Measurements from ENCODE around the gene RP2.

RP2 gene

DNA sequence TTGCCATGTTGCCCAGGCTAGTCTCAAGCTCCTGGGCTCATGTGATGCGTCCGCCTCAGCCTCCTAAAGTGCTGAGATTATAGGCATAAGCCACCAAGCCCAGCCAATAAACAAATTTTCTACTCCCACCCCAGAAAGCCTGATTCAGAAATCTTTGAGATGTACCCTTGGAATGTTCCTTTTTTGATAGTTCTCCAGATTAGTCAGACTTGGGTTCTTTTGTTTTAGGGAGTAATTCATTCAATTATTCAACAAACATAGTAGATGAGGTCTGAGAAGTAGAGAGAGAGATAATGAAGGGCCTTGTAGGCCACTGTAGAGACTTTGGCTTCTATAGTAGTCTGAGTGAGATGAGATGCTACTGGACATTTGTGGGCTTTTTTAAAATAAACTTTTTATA is 27.8 kb downstream of the RP2 start:
- DNase-seq (ENCODE audit: low read depth), result no peak
- TF ChIP-seq, protein P1, sequence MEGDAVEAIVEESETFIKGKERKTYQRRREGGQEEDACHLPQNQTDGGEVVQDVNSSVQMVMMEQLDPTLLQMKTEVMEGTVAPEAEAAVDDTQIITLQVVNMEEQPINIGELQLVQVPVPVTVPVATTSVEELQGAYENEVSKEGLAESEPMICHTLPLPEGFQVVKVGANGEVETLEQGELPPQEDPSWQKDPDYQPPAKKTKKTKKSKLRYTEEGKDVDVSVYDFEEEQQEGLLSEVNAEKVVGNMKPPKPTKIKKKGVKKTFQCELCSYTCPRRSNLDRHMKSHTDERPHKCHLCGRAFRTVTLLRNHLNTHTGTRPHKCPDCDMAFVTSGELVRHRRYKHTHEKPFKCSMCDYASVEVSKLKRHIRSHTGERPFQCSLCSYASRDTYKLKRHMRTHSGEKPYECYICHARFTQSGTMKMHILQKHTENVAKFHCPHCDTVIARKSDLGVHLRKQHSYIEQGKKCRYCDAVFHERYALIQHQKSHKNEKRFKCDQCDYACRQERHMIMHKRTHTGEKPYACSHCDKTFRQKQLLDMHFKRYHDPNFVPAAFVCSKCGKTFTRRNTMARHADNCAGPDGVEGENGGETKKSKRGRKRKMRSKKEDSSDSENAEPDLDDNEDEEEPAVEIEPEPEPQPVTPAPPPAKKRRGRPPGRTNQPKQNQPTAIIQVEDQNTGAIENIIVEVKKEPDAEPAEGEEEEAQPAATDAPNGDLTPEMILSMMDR (IDR thresholded peaks at IDR 0.05; ENCODE audit: control insufficient read depth, extremely low read depth, insufficient read depth), result no peak
- no peak overlapping the region for H3K4me3 ChIP-seq (ENCODE audit: low read depth, low read length)

DNA sequence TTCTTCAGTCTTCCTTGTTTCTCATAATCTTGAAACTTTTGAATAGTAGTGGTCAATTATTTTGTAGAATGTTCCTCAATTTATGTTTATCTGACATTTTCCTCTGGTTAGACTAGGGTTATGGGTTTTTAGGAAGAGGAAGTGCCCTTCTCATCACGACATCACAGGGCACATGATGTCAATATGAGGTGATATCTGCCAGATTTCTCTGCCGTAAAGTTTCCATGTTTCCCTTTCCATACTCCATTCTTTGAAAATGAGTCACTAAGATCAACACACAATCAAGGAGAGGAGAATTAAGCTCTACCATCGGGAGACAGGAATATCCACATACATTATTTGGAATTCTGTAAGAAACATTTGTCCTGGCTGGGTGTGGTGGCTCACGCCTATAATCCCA is 28.4 kb downstream of the RP2 start:
- H3K4me3 ChIP-seq (ENCODE audit: low read depth, low read length), result no peak overlapping the region
- no peak for DNase-seq (ENCODE audit: low read depth)
- TF ChIP-seq, protein P1 (IDR thresholded peaks at IDR 0.05; ENCODE audit: control insufficient read depth, extremely low read depth, insufficient read depth), result no peak

DNA sequence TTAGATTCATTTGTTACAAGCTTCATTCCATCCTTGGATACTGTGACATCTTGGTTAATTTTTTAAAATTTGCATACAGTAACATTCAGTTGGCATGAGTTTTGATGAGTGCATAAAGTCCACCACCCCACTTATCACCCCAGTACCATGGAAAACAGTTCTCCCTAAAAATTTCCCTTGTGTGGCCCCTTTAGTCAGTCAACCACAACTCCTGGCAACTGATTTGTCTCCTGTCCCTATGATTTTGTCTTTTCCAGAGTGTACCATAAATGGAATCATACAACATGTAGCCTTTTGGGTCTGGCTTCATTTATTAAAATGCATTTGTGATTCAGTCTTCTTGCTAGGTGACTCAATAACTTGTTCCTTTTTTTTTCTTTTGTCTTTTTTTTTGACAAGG is 29.9 kb downstream of the RP2 start:
- no peak overlapping the region for H3K4me3 ChIP-seq (ENCODE audit: low read depth, low read length)
- DNase-seq (ENCODE audit: low read depth), result no peak
- TF ChIP-seq, protein P1 (IDR thresholded peaks at IDR 0.05; ENCODE audit: control insufficient read depth, extremely low read depth, insufficient read depth), result no peak

DNA sequence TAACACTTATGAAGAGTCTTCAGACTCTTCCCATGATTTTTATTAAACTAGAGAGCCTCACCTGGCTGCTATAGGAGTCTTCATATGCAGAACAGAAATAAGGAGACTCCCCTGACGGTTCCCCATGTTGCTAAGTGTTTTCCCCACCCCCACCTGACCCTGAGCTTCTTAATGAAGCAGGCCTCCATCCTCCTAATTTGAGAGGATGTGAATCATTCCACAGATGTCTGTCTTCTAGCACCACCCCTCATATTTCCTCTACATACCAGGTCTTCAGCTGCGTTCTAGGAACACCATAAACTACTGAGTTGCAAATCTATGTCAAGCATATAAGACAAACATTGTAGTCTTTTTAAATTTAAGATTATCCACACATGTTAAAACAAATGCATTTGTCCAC is 36.9 kb downstream of the RP2 start:
- DNase-seq (ENCODE audit: low read depth), result no peak
- no peak overlapping the region for H3K4me3 ChIP-seq (ENCODE audit: low read depth, low read length)
- TF ChIP-seq, protein P1 (IDR thresholded peaks at IDR 0.05; ENCODE audit: control insufficient read depth, extremely low read depth, insufficient read depth), result no peak

DNA sequence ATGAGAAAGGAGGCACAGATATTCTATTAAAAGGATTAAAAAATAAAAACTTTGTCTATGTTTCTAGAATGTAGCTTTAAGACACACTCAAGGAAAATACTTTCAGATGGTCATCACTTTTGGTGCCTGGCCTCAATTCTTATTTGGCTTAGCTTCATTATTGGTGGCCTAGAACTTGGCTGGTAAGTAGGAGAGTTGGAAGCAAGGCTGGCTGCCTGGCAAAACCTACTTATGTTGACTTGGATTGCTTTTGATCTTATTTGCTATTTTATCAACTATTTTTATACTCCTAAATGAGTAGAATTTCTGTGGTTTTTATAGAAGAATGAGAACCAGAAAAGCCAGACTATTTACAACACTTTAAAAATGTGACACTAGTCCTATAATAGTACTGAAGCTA is 40.1 kb downstream of the RP2 start:
- TF ChIP-seq, protein P1 (IDR thresholded peaks at IDR 0.05; ENCODE audit: control insufficient read depth, extremely low read depth, insufficient read depth), result no peak
- DNase-seq (ENCODE audit: low read depth), result no peak
- H3K4me3 ChIP-seq (ENCODE audit: low read depth, low read length), result no peak overlapping the region

DNA sequence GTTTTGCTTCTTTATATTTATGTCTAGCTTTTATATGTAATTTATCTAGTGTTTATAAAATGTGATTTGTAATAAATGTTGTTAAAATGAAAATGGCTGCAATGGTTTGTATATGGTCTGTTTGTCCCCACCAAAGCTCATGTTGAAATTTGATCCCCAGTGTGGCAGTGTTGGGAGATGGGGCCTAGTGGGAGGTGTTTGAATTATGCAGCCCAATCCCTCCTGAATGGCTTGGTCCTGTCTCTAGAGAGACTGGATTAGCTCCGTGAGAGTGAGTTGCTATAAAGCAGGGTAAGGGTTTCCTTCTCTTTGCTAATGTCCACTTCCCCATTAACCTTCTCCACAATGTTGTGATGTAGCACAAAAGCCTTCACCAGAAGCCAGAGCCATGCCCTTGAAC is 45.4 kb downstream of the RP2 start:
- H3K4me3 ChIP-seq (ENCODE audit: low read depth, low read length), result no peak overlapping the region
- TF ChIP-seq, protein P1 (IDR thresholded peaks at IDR 0.05; ENCODE audit: control insufficient read depth, extremely low read depth, insufficient read depth), result no peak
- DNase-seq (ENCODE audit: low read depth), result no peak

DNA sequence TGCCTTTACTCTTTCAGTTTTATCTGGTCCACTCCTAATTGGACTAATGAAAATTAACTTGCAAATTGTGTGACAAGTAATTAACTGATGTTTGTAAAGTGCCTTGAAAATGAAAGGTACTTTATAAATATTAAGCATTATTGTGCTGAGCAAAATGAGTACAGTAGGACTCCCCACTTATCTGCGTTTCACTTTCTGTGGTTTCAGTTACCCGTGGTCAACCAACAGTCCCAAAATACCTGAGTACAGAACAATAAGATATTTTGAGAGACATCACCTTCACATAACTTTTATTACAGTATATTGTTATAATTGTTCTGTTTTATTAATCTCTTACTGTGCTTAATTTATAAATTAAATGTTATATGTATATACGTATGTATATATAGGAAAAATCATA is 48.0 kb downstream of the RP2 start:
- TF ChIP-seq, protein P1 (IDR thresholded peaks at IDR 0.05; ENCODE audit: control insufficient read depth, extremely low read depth, insufficient read depth), result no peak
- no peak for DNase-seq (ENCODE audit: low read depth)
- no peak overlapping the region for H3K4me3 ChIP-seq (ENCODE audit: low read depth, low read length)

Data from LNCaP clone FGC (cell line).